ENCODE data around the gene IMPG1. TPM values are rescaled to one million over a fixed set of nuclear protein-coding genes. Genes with fewer than 3 reads are reported as not detected.

IMPG1 gene
- total RNA-seq, 2 donors from 2014 or later = not detected

DNA sequence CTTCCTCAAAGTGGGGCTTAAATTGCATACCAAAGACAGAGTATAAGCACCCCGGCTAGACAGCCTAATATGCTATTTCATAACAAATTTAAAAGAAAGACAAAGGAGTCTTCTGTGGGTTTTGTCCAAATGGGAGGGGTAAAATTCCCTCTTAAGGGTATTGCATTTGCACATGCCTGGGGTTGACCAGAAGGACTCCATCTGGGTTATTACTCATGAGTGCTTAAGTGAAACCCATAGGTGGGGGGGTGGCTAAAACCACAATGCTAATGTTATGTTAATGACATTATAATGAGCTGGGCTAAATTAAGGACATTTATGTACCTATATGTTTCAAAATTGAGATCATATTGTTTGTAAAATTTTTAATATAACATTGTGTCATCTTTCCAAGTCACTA lies 15.0 kb downstream of the IMPG1 start:
- H3K4me1 Mint-ChIP-seq = no peaks in the 10 kb centered on the region
- no peaks in the 10 kb centered on the region for H3K27me3 Mint-ChIP-seq (ENCODE audit: insufficient read depth)
- H3K27ac ChIP-seq (ENCODE audit: low read depth, low read length) = no peak overlapping the region
- TF ChIP-seq, protein P1, sequence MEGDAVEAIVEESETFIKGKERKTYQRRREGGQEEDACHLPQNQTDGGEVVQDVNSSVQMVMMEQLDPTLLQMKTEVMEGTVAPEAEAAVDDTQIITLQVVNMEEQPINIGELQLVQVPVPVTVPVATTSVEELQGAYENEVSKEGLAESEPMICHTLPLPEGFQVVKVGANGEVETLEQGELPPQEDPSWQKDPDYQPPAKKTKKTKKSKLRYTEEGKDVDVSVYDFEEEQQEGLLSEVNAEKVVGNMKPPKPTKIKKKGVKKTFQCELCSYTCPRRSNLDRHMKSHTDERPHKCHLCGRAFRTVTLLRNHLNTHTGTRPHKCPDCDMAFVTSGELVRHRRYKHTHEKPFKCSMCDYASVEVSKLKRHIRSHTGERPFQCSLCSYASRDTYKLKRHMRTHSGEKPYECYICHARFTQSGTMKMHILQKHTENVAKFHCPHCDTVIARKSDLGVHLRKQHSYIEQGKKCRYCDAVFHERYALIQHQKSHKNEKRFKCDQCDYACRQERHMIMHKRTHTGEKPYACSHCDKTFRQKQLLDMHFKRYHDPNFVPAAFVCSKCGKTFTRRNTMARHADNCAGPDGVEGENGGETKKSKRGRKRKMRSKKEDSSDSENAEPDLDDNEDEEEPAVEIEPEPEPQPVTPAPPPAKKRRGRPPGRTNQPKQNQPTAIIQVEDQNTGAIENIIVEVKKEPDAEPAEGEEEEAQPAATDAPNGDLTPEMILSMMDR (conservative IDR thresholded peaks at IDR 0.05) = no peak
- no peaks in the 10 kb centered on the region for H3K27me3 ChIP-seq (ENCODE audit: control insufficient read depth, insufficient read depth, low read length, poor library complexity, severe bottlenecking)
- DNase-seq = no peak
- no peaks in the 10 kb centered on the region for H3K36me3 Mint-ChIP-seq (ENCODE audit: low read depth)
- H3K4me1 ChIP-seq (ENCODE audit: control insufficient read depth, insufficient read depth, low read length) = no peaks in the 10 kb centered on the region
- WGBS, 2 experiments (ENCODE audit: insufficient coverage in 1 of 2, insufficient read length in 1 of 2) = 89% methylated on average over 1 of the region's 1 CpG; no CpG with 5 or more reads in 1 of the 2 experiments
- H3K4me3 ChIP-seq (ENCODE audit: low read length) = no peak overlapping the region
- H3K4me3 Mint-ChIP-seq = no peak overlapping the region
- H3K27ac Mint-ChIP-seq = no peak overlapping the region
- no peaks in the 10 kb centered on the region for H3K9me3 ChIP-seq (ENCODE audit: control insufficient read depth, low read length)
- H3K9ac ChIP-seq (ENCODE audit: extremely low read depth, low read length, poor library complexity, severe bottlenecking) = no peak overlapping the region
- no peaks in the 10 kb centered on the region for H3K36me3 ChIP-seq (ENCODE audit: control insufficient read depth, insufficient read depth, low read length)
- no peaks in the 10 kb centered on the region for H3K9me3 Mint-ChIP-seq

DNA sequence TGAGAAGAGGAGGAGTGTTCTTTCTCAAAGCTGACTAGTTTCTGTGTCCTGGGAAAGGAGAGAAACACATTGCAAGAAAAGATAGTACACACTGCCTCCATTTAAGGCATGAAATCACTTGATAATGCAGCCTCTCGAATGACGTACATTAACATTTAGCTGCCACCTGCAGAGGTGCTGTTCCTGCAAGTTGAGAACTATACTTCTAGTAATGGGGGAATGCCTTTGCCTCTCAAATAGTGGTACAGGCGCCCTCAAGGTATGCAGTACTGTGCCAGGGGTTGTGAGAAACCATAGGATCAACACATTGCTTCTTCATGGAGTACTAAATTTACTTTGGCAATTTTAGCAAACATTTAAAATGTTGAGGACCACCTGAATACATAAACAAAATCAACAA lies 20.1 kb downstream of the IMPG1 start:
- H3K4me3 ChIP-seq (ENCODE audit: low read length) = no peak overlapping the region
- H3K27ac ChIP-seq (ENCODE audit: low read depth, low read length) = no peak overlapping the region
- 75 to 80% methylated on average over 1 to 3 of the region's 3 CpGs for WGBS, 2 experiments (ENCODE audit: insufficient coverage in 1 of 2, insufficient read length in 1 of 2)
- no peaks in the 10 kb centered on the region for H3K4me1 Mint-ChIP-seq
- no peaks in the 10 kb centered on the region for H3K27me3 ChIP-seq (ENCODE audit: control insufficient read depth, insufficient read depth, low read length, poor library complexity, severe bottlenecking)
- H3K4me3 Mint-ChIP-seq = no peak overlapping the region
- TF ChIP-seq, protein P1 (conservative IDR thresholded peaks at IDR 0.05) = no peak
- no peaks in the 10 kb centered on the region for H3K4me1 ChIP-seq (ENCODE audit: control insufficient read depth, insufficient read depth, low read length)
- H3K36me3 Mint-ChIP-seq (ENCODE audit: low read depth) = no peaks in the 10 kb centered on the region
- H3K27ac Mint-ChIP-seq = no peak overlapping the region
- DNase-seq = no peak
- no peaks in the 10 kb centered on the region for H3K9me3 ChIP-seq (ENCODE audit: control insufficient read depth, low read length)
- H3K36me3 ChIP-seq (ENCODE audit: control insufficient read depth, insufficient read depth, low read length) = no peaks in the 10 kb centered on the region
- H3K9me3 Mint-ChIP-seq = no peaks in the 10 kb centered on the region
- no peak overlapping the region for H3K9ac ChIP-seq (ENCODE audit: extremely low read depth, low read length, poor library complexity, severe bottlenecking)
- H3K27me3 Mint-ChIP-seq (ENCODE audit: insufficient read depth) = no peaks in the 10 kb centered on the region

- H3K27ac ChIP-seq (ENCODE audit: low read depth, low read length) = no peak overlapping the region
- no peak overlapping the region for H3K9ac ChIP-seq (ENCODE audit: extremely low read depth, low read length, poor library complexity, severe bottlenecking)
- no peak overlapping the region for H3K27ac Mint-ChIP-seq
- H3K36me3 Mint-ChIP-seq (ENCODE audit: low read depth) = no peaks in the 10 kb centered on the region
- no peaks in the 10 kb centered on the region for H3K9me3 ChIP-seq (ENCODE audit: control insufficient read depth, low read length)
- H3K4me1 ChIP-seq (ENCODE audit: control insufficient read depth, insufficient read depth, low read length) = no peaks in the 10 kb centered on the region
- no peaks in the 10 kb centered on the region for H3K4me1 Mint-ChIP-seq
- TF ChIP-seq, protein P1 (conservative IDR thresholded peaks at IDR 0.05) = no peak
- no peaks in the 10 kb centered on the region for H3K27me3 Mint-ChIP-seq (ENCODE audit: insufficient read depth)
- no peak overlapping the region for H3K4me3 ChIP-seq (ENCODE audit: low read length)
- H3K27me3 ChIP-seq (ENCODE audit: control insufficient read depth, insufficient read depth, low read length, poor library complexity, severe bottlenecking) = no peaks in the 10 kb centered on the region
- H3K9me3 Mint-ChIP-seq = no peaks in the 10 kb centered on the region
- no peaks in the 10 kb centered on the region for H3K36me3 ChIP-seq (ENCODE audit: control insufficient read depth, insufficient read depth, low read length)
- WGBS, 2 experiments (ENCODE audit: insufficient coverage in 1 of 2, insufficient read length in 1 of 2) = 87 to 92% methylated on average over 2 of the region's 2 CpGs
- H3K4me3 Mint-ChIP-seq = no peak overlapping the region
- no peak for DNase-seq
Measured at GRCh38 chr6:76043690-76044089, 28.8 kb downstream of the IMPG1 start.

Data from endodermal cell (in vitro differentiated cells).